RWPE1 (cell line): ENCODE data around the gene FCER1A.
"Not testable (repeated sequence)": the region's sequence is repeated elsewhere in the genome, so short reads cannot be mapped to it uniquely, and the experiment has no call there.

Source experiments
- CTCF ChIA-PET: fragments of 350-600 bp; sonication (Branson Sonifier 250); formaldehyde crosslinking; extraction: SDS; loops from one replicate; lab custom pipeline; 2021; lab: Yijun Ruan, JAX
- POLR2A ChIA-PET: fragments of 400-600 bp; formaldehyde crosslinking; extraction: SDS; loops from one replicate; lab custom pipeline; 2020; ENCODE audit warnings: antibody characterized with exemption; ENCODE audit not compliant: low non-redundant PET; lab: Yijun Ruan, JAX
- DNase-seq: peaks from one replicate; pipeline ENCODE4 v3.0.0; 2012; ENCODE audit warnings: low spot score
- H3K27ac ChIP-seq: fragments of 450-650 bp; 2 replicates; pipeline ENCODE4 v1.5.1; 2017
- TF ChIP-seq, protein P1 (sequence below): fragments of 450-650 bp; conservative IDR thresholded peaks from 2 replicates; pipeline ENCODE4 v1.5.1; 2017; ENCODE audit warnings: low read depth, mild to moderate bottlenecking

Gene FCER1A

GRCh38 chr1:159339536-159339935 lies 37.4 kb downstream of the FCER1A start:
- no peak for DNase-seq
- CTCF ChIA-PET: no interaction called here
- POLR2A ChIA-PET: no interaction called here
- no peak overlapping the region for H3K27ac ChIP-seq
- TF ChIP-seq, protein P1, sequence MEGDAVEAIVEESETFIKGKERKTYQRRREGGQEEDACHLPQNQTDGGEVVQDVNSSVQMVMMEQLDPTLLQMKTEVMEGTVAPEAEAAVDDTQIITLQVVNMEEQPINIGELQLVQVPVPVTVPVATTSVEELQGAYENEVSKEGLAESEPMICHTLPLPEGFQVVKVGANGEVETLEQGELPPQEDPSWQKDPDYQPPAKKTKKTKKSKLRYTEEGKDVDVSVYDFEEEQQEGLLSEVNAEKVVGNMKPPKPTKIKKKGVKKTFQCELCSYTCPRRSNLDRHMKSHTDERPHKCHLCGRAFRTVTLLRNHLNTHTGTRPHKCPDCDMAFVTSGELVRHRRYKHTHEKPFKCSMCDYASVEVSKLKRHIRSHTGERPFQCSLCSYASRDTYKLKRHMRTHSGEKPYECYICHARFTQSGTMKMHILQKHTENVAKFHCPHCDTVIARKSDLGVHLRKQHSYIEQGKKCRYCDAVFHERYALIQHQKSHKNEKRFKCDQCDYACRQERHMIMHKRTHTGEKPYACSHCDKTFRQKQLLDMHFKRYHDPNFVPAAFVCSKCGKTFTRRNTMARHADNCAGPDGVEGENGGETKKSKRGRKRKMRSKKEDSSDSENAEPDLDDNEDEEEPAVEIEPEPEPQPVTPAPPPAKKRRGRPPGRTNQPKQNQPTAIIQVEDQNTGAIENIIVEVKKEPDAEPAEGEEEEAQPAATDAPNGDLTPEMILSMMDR: no peak

DNA sequence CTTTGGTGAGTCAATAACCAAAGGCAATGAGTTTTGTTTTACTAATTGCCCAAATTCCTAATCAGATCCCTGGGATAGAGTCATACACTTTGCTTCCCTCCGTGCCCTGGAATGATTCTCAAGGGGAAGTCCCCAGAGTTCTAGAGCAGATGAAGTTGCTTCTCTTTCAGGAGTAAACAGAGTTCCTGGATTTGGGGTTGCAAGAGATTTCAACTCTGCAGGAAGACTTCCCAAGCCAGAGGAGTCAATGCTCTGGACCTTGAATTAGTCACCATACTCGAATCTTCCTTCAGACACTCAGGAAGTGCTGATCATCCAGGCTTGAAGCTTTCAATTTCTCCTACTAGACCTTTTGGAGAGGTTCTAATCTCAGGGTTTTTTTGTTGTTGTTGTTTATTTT lies 39.6 kb downstream of the FCER1A start:
- no peak for DNase-seq
- TF ChIP-seq, protein P1: no peak
- ChIA-PET CTCF (no interaction called here), POLR2A (no interaction called here)
- no peak overlapping the region for H3K27ac ChIP-seq

- no peak for DNase-seq
- POLR2A ChIA-PET: no interaction called here
- no peak overlapping the region for H3K27ac ChIP-seq
- CTCF ChIA-PET: interaction anchor here (0.6 kb wide), 1 partner anchor 146 kb away, joined by 3 read pairs; no protein-coding TSS in a partner anchor
- TF ChIP-seq, protein P1: no peak
Measured at GRCh38 chr1:159342761-159343425, 40.8 kb downstream of the FCER1A start.

DNA sequence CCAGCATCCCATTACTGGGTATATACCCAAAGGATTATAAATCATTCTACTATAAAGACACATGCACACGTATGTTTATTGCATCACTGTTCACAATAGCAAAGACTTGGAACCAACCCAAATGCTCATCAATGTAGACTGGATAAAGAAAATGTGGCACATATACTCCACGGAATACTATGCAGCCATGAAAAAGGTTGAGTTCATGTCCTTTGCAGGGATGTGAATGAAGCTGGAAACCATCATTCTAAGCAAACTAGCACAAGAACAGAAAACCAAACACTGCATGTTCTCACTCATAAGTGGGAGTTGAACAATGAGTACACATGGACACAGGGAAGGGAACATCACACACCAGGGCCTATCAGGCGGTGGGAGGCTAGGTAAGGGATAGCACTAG lies 47.2 kb downstream of the FCER1A start:
- POLR2A ChIA-PET, CTCF ChIA-PET: not testable (repeated sequence)

DNA sequence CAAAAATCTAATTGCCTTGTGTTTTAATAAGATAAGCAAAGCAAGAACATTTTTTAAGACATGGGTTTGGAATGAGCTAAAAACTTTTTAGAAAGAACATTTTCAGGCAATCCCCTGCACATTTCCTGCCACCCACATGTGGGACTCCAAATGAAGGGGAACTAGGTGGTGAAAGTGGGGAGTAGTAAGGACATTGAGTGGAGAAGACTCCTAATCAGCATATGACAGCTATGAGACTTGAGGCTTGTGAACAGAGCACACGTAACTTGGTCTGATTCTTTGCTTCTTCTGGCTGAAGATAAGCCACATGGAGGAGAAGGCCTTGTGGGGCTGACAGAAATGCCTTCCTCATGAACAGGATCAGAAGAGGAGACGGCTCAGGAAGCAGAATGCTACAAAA lies 50.3 kb downstream of the FCER1A start:
- ChIA-PET CTCF (no interaction called here), POLR2A (no interaction called here)
- no peak for DNase-seq
- TF ChIP-seq, protein P1: no peak
- H3K27ac ChIP-seq: no peak overlapping the region

More for the DNA sequence above, 47.2 kb downstream of the FCER1A start:
- DNase-seq, H3K27ac ChIP-seq: not testable (repeated sequence)
